Measurements from ENCODE around the gene LACRT. TPM values are rescaled to one million over a fixed set of nuclear protein-coding genes. Genes with fewer than 3 reads are reported as not detected.

Gene LACRT
- total and polyA plus RNA-seq, 2 of the 13 experiments (the other 11 are each of a cell fraction or from before 2014, with no cell fraction given) = not detected

- FAIRE-seq (no peak), ATAC-seq (no peak), DNase-seq (ENCODE audit: low spot score) (no peak)
- Histone ChIP-seq H3K9ac (ENCODE audit: insufficient read depth, low read depth, low read length) (no peak overlapping the region), H3K4me1 (ENCODE audit: insufficient read depth, low read length) (no peaks in the 10 kb centered on the region), H3K4me2 (ENCODE audit: low read depth, low read length) (no peak overlapping the region), H3K4me3 (replicated peaks in 1 of 3; ENCODE audit: insufficient read depth in 1 of 3, low read depth in 2 of 3, low read length in 3 of 3) (no peak overlapping the region), H3K9me3 (ENCODE audit: low read length) (peaks cover 17% of the 10 kb centered on the region), H3K27me3 (ENCODE audit: control insufficient read depth in 1 of 2, insufficient read depth in 2 of 2, low read length in 2 of 2) (peaks cover 1 to 10% of the 10 kb centered on the region in 2 experiments; a peak in 2 of 5 replicates), H3K27ac (ENCODE audit: extremely low read length, insufficient read depth, low read length) (no peak overlapping the region), H3K36me3 (replicated peaks in 1 of 2; ENCODE audit: control insufficient read depth in 1 of 2, insufficient read depth in 2 of 2, low read length in 2 of 2) (no peaks in the 10 kb centered on the region), H4K20me1 (ENCODE audit: insufficient read depth, low read length) (no peaks in the 10 kb centered on the region), H2AFZ (ENCODE audit: low read length) (no peak overlapping the region), H3K79me2 (ENCODE audit: insufficient read depth, low read length) (no peaks in the 10 kb centered on the region)
- 43% methylated on average over 2 of the region's 3 CpGs for WGBS (ENCODE audit: low lambda C conversion rate)
- in situ Hi-C loops (cut with HindIII; ENCODE audit: extremely low pct_ligation_motif_present, low pct_unique_long_range_greater_than_20kb) (no loop called here), intact Hi-C loops (cut with micrococcal nuclease; ENCODE audit: unreplicated experiment) (no loop called here)
- ChIA-PET POLR2A (no interaction called here), CTCF (ENCODE audit: low intra/inter-chr PET ratio, low total read pairs) (no interaction called here)
- no TSS peak for BruUV-seq (replicated peaks)
- TF ChIP-seq TIGD3 (CRISPR knock-in tag; IDR thresholded peaks at IDR 0.05; ENCODE audit: borderline replicate concordance) = no peak
- no peak for TF ChIP-seq JDP2 (CRISPR knock-in tag; IDR thresholded peaks at IDR 0.05; ENCODE audit: borderline replicate concordance)
- TF ChIP-seq ZNF768 (CRISPR knock-in tag; IDR thresholded peaks at IDR 0.05) = no peak
- TF ChIP-seq TAF1 (CRISPR knock-in tag; IDR thresholded peaks at IDR 0.05) = no peak
- no peak for TF ChIP-seq NR2F6 (IDR thresholded peaks at IDR 0.05)
- TF ChIP-seq NR2F6 (CRISPR knock-in tag; IDR thresholded peaks at IDR 0.05) = no peak
- TF ChIP-seq EP300 (IDR thresholded peaks at IDR 0.05; ENCODE audit: low read depth in 2 of 2, low read length in 2 of 2) = no peak
- TF ChIP-seq EP300 (CRISPR knock-in tag; IDR thresholded peaks at IDR 0.05; ENCODE audit: borderline replicate concordance) = no peak
- TF ChIP-seq GATAD1 (CRISPR knock-in tag; IDR thresholded peaks at IDR 0.05) = no peak
- no peak for TF ChIP-seq SYNCRIP (IDR thresholded peaks at IDR 0.05; ENCODE audit: insufficient read depth, low read depth, low read length)
- no peak for TF ChIP-seq CCAR2 (optimal IDR thresholded peaks at IDR 0.05; ENCODE audit: low read depth, low read length)
- TF ChIP-seq TRIM22 (IDR thresholded peaks at IDR 0.05) = no peak
- no peak for TF ChIP-seq POGZ (CRISPR knock-in tag; IDR thresholded peaks at IDR 0.05)
- TF ChIP-seq ZBTB7A (CRISPR knock-in tag; IDR thresholded peaks at IDR 0.05) = no peak
- no peak for TF ChIP-seq PHF5A (CRISPR knock-in tag; IDR thresholded peaks at IDR 0.05; ENCODE audit: low read depth, unreplicated experiment)
- no peak for TF ChIP-seq BATF2 (CRISPR knock-in tag; IDR thresholded peaks at IDR 0.05)
- TF ChIP-seq HMG20B (CRISPR knock-in tag; conservative IDR thresholded peaks at IDR 0.05) = no peak
- TF ChIP-seq BRCA1 (CRISPR knock-in tag; IDR thresholded peaks at IDR 0.05) = no peak
- TF ChIP-seq NFE2L1 (CRISPR knock-in tag; IDR thresholded peaks at IDR 0.05; ENCODE audit: borderline replicate concordance) = no peak
- no peak for TF ChIP-seq ZHX1 (CRISPR knock-in tag; IDR thresholded peaks at IDR 0.05; ENCODE audit: low read depth)
- TF ChIP-seq ZNF430 (CRISPR knock-in tag; IDR thresholded peaks at IDR 0.05) = no peak
- no peak for TF ChIP-seq ZNF343 (CRISPR knock-in tag; IDR thresholded peaks at IDR 0.05)
Measured at GRCh38 chr12:54628186-54628846, 6.4 kb downstream of the LACRT start.
